ENCODE data around the gene OR8B12. TPM values are rescaled to one million over a fixed set of nuclear protein-coding genes. Genes with fewer than 3 reads are reported as not detected.

The OR8B12 gene
- total RNA-seq, 4 donors from 2014 or later: not detected

DNA sequence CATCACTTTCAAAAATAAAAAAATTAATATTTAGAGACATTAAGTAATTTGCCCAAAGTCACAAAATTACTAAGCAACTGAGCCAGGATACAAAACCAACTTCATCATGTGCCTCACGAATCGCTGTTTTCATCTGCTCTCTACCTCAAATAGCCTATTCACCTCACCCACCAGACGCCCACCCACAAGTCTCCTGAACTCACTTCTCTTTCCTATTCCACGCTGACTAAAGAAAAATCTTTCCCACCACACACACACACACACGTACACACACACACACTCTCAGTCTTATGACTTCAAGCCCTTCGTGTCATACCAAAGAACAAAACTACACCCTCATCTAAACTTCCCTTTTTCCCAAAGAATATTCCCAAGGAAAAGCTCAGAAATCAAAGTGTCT is 2.2 kb downstream of the OR8B12 start:
- no peaks in the 10 kb centered on the region for H3K36me3 ChIP-seq
- WGBS, 2 donors (ENCODE audit: low coverage in 1 of 2): 66 to 80% methylated on average over 6 of the region's 6 CpGs
- no peak overlapping the region for H3K27ac ChIP-seq
- no peak overlapping the region for H3K4me3 ChIP-seq
- peaks cover 0 to 4% (median 0%) of the 10 kb centered on the region in 4 donors for H3K4me1 ChIP-seq
- intact Hi-C loops (cut with DNase I; ENCODE audit: low total_unique reads) (no loop called here), in situ Hi-C loops (cut with MboI; ENCODE audit: low pct_ligation_motif_present in 1 of 4, low pct_unique_long_range_greater_than_20kb in 1 of 4, low sequenced_read_pairs in 3 of 4) (no loop called here)
- DNase-seq: no peak
- no peaks in the 10 kb centered on the region for H3K9me3 ChIP-seq
- TF ChIP-seq POLR2AphosphoS5 (IDR thresholded peaks at IDR 0.05): no peak
- TF ChIP-seq POLR2A (IDR thresholded peaks at IDR 0.05): no peak
- no peaks in the 10 kb centered on the region for H3K27me3 ChIP-seq

DNA sequence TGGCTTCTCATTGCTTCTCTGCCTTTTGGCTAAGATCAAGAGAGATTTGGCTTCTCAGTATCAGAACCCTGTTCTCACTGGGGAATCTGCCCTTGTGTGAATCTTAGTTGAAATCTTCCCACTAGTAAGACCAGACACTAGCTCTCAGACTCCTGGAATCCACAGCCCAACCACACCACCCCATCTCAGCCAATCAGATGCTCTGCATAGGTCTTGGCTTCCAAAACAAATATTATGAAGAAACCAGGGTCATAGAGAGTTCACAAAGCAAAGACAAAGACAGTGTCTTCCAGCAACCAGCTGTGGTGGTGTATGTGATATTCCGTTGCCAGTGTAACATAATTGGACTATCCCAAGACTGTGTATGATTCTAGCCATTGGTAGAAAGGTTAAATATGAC is 5.4 kb downstream of the OR8B12 start:
- peaks cover 0 to 4% (median 0%) of the 10 kb centered on the region in 4 donors for H3K4me1 ChIP-seq
- H3K27me3 ChIP-seq: no peaks in the 10 kb centered on the region
- DNase-seq: no peak
- no peak for TF ChIP-seq POLR2AphosphoS5 (IDR thresholded peaks at IDR 0.05)
- TF ChIP-seq POLR2A (IDR thresholded peaks at IDR 0.05): no peak
- TF ChIP-seq, protein P1, sequence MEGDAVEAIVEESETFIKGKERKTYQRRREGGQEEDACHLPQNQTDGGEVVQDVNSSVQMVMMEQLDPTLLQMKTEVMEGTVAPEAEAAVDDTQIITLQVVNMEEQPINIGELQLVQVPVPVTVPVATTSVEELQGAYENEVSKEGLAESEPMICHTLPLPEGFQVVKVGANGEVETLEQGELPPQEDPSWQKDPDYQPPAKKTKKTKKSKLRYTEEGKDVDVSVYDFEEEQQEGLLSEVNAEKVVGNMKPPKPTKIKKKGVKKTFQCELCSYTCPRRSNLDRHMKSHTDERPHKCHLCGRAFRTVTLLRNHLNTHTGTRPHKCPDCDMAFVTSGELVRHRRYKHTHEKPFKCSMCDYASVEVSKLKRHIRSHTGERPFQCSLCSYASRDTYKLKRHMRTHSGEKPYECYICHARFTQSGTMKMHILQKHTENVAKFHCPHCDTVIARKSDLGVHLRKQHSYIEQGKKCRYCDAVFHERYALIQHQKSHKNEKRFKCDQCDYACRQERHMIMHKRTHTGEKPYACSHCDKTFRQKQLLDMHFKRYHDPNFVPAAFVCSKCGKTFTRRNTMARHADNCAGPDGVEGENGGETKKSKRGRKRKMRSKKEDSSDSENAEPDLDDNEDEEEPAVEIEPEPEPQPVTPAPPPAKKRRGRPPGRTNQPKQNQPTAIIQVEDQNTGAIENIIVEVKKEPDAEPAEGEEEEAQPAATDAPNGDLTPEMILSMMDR (IDR thresholded peaks at IDR 0.05): no peak
- no peak for TF ChIP-seq EP300 (IDR thresholded peaks at IDR 0.05; ENCODE audit: low read depth)
- no peak overlapping the region for H3K27ac ChIP-seq
- no peak overlapping the region for H3K4me3 ChIP-seq
- no peaks in the 10 kb centered on the region for H3K36me3 ChIP-seq
- in situ Hi-C loops (cut with MboI; ENCODE audit: low pct_ligation_motif_present in 1 of 4, low pct_unique_long_range_greater_than_20kb in 1 of 4, low sequenced_read_pairs in 3 of 4) (no loop called here), intact Hi-C loops (cut with DNase I; ENCODE audit: low total_unique reads) (no loop called here)
- WGBS, 2 donors (ENCODE audit: low coverage in 1 of 2): 58 to 60% methylated on average over 1 of the region's 1 CpG
- no peaks in the 10 kb centered on the region for H3K9me3 ChIP-seq

DNA sequence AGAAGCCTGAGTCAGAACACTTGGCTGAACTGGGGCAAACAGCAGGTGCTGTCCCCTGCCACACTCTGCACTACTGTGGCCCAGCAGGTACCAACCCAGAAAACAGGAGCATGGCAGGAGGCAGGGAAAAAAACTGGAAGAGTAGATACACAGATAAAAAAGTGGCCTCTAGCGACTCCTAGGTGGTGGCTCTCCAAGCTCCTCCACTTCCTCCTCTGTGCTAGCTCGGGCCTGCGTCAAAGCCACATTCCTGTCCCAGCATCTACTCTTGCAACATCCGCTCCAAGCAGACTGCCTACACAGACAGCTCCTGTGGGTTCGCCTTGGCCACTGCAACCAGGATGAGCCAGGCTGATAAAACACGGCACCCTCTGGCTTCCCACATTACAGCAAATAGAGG is 6.9 kb downstream of the OR8B12 start:
- DNase-seq: peak; percentile 11
- Histone ChIP-seq H3K9me3 (no peaks in the 10 kb centered on the region), H3K36me3 (no peaks in the 10 kb centered on the region), H3K4me1 (peaks cover 0 to 4% (median 0%) of the 10 kb centered on the region in 4 donors), H3K4me3 (no peak overlapping the region), H3K27ac (no peak overlapping the region), H3K27me3 (no peaks in the 10 kb centered on the region)
- TF ChIP-seq POLR2AphosphoS5 (IDR thresholded peaks at IDR 0.05) (no peak), POLR2A (IDR thresholded peaks at IDR 0.05) (no peak), EP300 (IDR thresholded peaks at IDR 0.05; ENCODE audit: low read depth) (no peak)
- TF ChIP-seq, protein P1 (IDR thresholded peaks at IDR 0.05): no peak
- in situ Hi-C loops (cut with MboI; ENCODE audit: low pct_ligation_motif_present in 1 of 4, low pct_unique_long_range_greater_than_20kb in 1 of 4, low sequenced_read_pairs in 3 of 4) (no loop called here), intact Hi-C loops (cut with DNase I; ENCODE audit: low total_unique reads) (no loop called here)
- 74% methylated on average over 6 of the region's 6 CpGs; no CpG with 5 or more reads in 1 of the 2 donors for WGBS, 2 donors (ENCODE audit: low coverage in 1 of 2)

- no peak for DNase-seq
- intact Hi-C loops (cut with DNase I; ENCODE audit: low total_unique reads) (no loop called here), in situ Hi-C loops (cut with MboI; ENCODE audit: low pct_ligation_motif_present in 1 of 4, low pct_unique_long_range_greater_than_20kb in 1 of 4, low sequenced_read_pairs in 3 of 4) (no loop called here)
- Histone ChIP-seq H3K27ac (no peak overlapping the region), H3K36me3 (no peaks in the 10 kb centered on the region), H3K9me3 (no peaks in the 10 kb centered on the region), H3K4me1 (peaks cover 0 to 4% (median 0%) of the 10 kb centered on the region in 4 donors), H3K4me3 (no peak overlapping the region), H3K27me3 (no peaks in the 10 kb centered on the region)
- TF ChIP-seq POLR2A (IDR thresholded peaks at IDR 0.05) (no peak), EP300 (IDR thresholded peaks at IDR 0.05; ENCODE audit: low read depth) (no peak), POLR2AphosphoS5 (IDR thresholded peaks at IDR 0.05) (no peak)
- TF ChIP-seq, protein P1 (IDR thresholded peaks at IDR 0.05): no peak
- WGBS, 2 donors (ENCODE audit: low coverage in 1 of 2): 72 to 74% methylated on average over 5 to 8 of the region's 8 CpGs
Observed at GRCh38 chr11:124535552-124536232, 7.8 kb downstream of the OR8B12 start.
